Tibial nerve (tissue), 4 donors: ENCODE data around the gene B4GALT5. TPM values are rescaled to one million over a fixed set of nuclear protein-coding genes. Genes with fewer than 3 reads are reported as not detected.
A peak's percentile ranks its signal among the peaks of the same experiment; 100 is the strongest.

Experiments
- DNase-seq, 2 donors: peaks; one replicate each; pipeline ENCODE4 v3.0.0-alpha.2; 2019; ENCODE audit warnings: low spot score in 2 of 2
- H3K27ac ChIP-seq, 4 donors: fragments of 200-600 bp; sonication (generic) in 3 of 4; one replicate each; pipeline ENCODE4 v1.5.1; 2017 to 2019; ENCODE audit warnings: mild to moderate bottlenecking in 1 of 4
- H3K27me3 ChIP-seq, 2 donors: fragments of 200-600 bp; sonication (generic) in 1 of 2; one replicate each; pipeline versions ENCODE4 v1.5.1 to v1.6.0; 2017 to 2019
- H3K36me3 ChIP-seq, 3 donors: fragments of 200-600 bp; sonication (generic); one replicate each; pipeline ENCODE4 v1.5.1; 2018 to 2019
- H3K4me1 ChIP-seq, 4 donors: fragments of 200-600 bp; sonication (generic) in 3 of 4; one replicate each; pipeline ENCODE4 v1.5.1; 2017 to 2019
- H3K4me3 ChIP-seq, 4 donors: fragments of 200-600 bp; sonication (generic) in 3 of 4; one replicate each; pipeline ENCODE4 v1.5.1; 2017 to 2019; ENCODE audit warnings: mild to moderate bottlenecking in 1 of 4, moderate library complexity in 1 of 4
- H3K9me3 ChIP-seq, 4 donors: fragments of 200-600 bp; sonication (generic) in 3 of 4; one replicate each; pipeline ENCODE4 v1.5.1; 2017 to 2019
- CTCF ChIP-seq, 5 experiments: fragments of 200-600 bp in 3 of 5; fragments of 450-650 bp in 2 of 5; sonication (generic) in 3 of 5; IDR thresholded peaks; one replicate each; pipeline ENCODE4 v1.5.1; 2016 to 2019; ENCODE audit warnings: antibody characterized with exemption in 5 of 5, mild to moderate bottlenecking in 3 of 5, moderate library complexity in 2 of 5
- EP300 ChIP-seq, 2 donors: sonication (generic); formaldehyde crosslinking; IDR thresholded peaks; one replicate each; pipeline ENCODE4 v1.6.1; 2017; ENCODE audit warnings: antibody characterized with exemption in 2 of 2, mild to moderate bottlenecking in 1 of 2
- POLR2A ChIP-seq, 2 donors: fragments of 450-650 bp; IDR thresholded peaks; one replicate each; pipeline ENCODE4 v1.6.1; 2017; ENCODE audit warnings: antibody characterized with exemption in 2 of 2, mild to moderate bottlenecking in 2 of 2, moderate library complexity in 2 of 2
- WGBS, 2 donors: methylation state at CpG; one replicate each; pipeline ENCODE4 v1.1.5; 2018; 5-methylcytosine and 5-hydroxymethylcytosine counted together
- total RNA-seq, 4 donors: library from RNA; depleted of rRNA; stranded (reverse); fragments of >200 nt; gene quantifications; one replicate each; pipeline ENCODE4 v1.1.0, GENCODE V29; 2016

B4GALT5 gene
- total RNA-seq, 4 donors from 2014 or later = 13.6 to 25.2 (median 20.7) TPM

GRCh38 chr20:49715466-49715865, 1.8 kb upstream of the B4GALT5 start:
- DNase-seq = no peak
- no peak for TF ChIP-seq POLR2A (IDR thresholded peaks at IDR 0.05)
- no peak for TF ChIP-seq CTCF (IDR thresholded peaks at IDR 0.05)
- no peak for TF ChIP-seq EP300 (IDR thresholded peaks at IDR 0.05)

GRCh38 chr20:49712996-49713752, 504 bp downstream of the B4GALT5 start:
- TF ChIP-seq CTCF (IDR thresholded peaks at IDR 0.05) (peak in 2 of 5 experiments; percentile 10 to 22), POLR2A (IDR thresholded peaks at IDR 0.05) (no peak), EP300 (IDR thresholded peaks at IDR 0.05) (no peak)
- Histone ChIP-seq H3K27ac (peak overlapping the region; percentile 70 to 93 (median 91)), H3K36me3 (no peaks in the 10 kb centered on the region), H3K9me3 (no peaks in the 10 kb centered on the region), H3K4me1 (peaks cover 0 to 53% (median 28%) of the 10 kb centered on the region in 4 donors), H3K27me3 (no peaks in the 10 kb centered on the region), H3K4me3 (peak overlapping the region; percentile 66 to 100 (median 84))
- DNase-seq = no peak
- 1% methylated on average over 32 to 65 of the region's 71 CpGs for WGBS, 2 donors

More at GRCh38 chr20:49715466-49715865, 1.8 kb upstream of the B4GALT5 start:
- Histone ChIP-seq H3K4me1 (peaks cover 0 to 32% (median 18%) of the 10 kb centered on the region in 4 donors), H3K9me3 (no peaks in the 10 kb centered on the region), H3K36me3 (no peaks in the 10 kb centered on the region), H3K27me3 (no peaks in the 10 kb centered on the region), H3K27ac (no peak overlapping the region), H3K4me3 (no peak overlapping the region)
- 85 to 93% methylated on average over 7 of the region's 7 CpGs for WGBS, 2 donors

- H3K4me1 ChIP-seq = peaks cover 0 to 59% (median 28%) of the 10 kb centered on the region in 4 donors
- no peaks in the 10 kb centered on the region for H3K36me3 ChIP-seq
- peak overlapping the region; percentile 70 to 93 (median 91) for H3K27ac ChIP-seq
- H3K4me3 ChIP-seq = peak overlapping the region; percentile 66 to 100 (median 84)
- H3K27me3 ChIP-seq = no peaks in the 10 kb centered on the region
- H3K9me3 ChIP-seq = no peaks in the 10 kb centered on the region
- WGBS, 2 donors = 0 to 3% methylated on average over 6 of the region's 6 CpGs
- no peak for DNase-seq
- TF ChIP-seq EP300 (IDR thresholded peaks at IDR 0.05) = no peak
- TF ChIP-seq CTCF (IDR thresholded peaks at IDR 0.05) = no peak
- no peak for TF ChIP-seq POLR2A (IDR thresholded peaks at IDR 0.05)
These were observed 1.1 kb downstream of the B4GALT5 start for GRCh38 chr20:49712646-49712995.

GRCh38 chr20:49712118-49712517, 1.6 kb downstream of the B4GALT5 start:
- DNase-seq = no peak
- Histone ChIP-seq H3K4me1 (peaks cover 0 to 64% (median 31%) of the 10 kb centered on the region in 4 donors), H3K27ac (peak overlapping the region; percentile 70 to 93 (median 91)), H3K36me3 (no peaks in the 10 kb centered on the region), H3K27me3 (no peaks in the 10 kb centered on the region), H3K4me3 (peak overlapping the region; percentile 66 to 100 (median 84)), H3K9me3 (no peaks in the 10 kb centered on the region)
- 35 to 51% methylated on average over 4 of the region's 4 CpGs for WGBS, 2 donors
- TF ChIP-seq CTCF (IDR thresholded peaks at IDR 0.05) = no peak
- no peak for TF ChIP-seq POLR2A (IDR thresholded peaks at IDR 0.05)
- TF ChIP-seq EP300 (IDR thresholded peaks at IDR 0.05) = no peak

- no peak for DNase-seq
These were observed 2.1 kb downstream of the B4GALT5 start for GRCh38 chr20:49711667-49711987.

More at GRCh38 chr20:49711667-49711987, 2.1 kb downstream of the B4GALT5 start:
- WGBS, 2 donors = 40 to 41% methylated on average over 3 of the region's 3 CpGs
- Histone ChIP-seq H3K4me3 (peak overlapping the region in 1 of 4 donors; percentile 100), H3K9me3 (no peaks in the 10 kb centered on the region), H3K36me3 (no peaks in the 10 kb centered on the region), H3K27ac (peak overlapping the region in 2 of 4 donors; percentile 93), H3K4me1 (peaks cover 0 to 69% (median 36%) of the 10 kb centered on the region in 4 donors), H3K27me3 (no peaks in the 10 kb centered on the region)
- TF ChIP-seq EP300 (IDR thresholded peaks at IDR 0.05) (no peak), POLR2A (IDR thresholded peaks at IDR 0.05) (no peak), CTCF (IDR thresholded peaks at IDR 0.05) (no peak)
